Effector memory CD8-positive, alpha-beta T cell (primary cell): ENCODE results near the gene KMT2B.
"Not testable (repeated sequence)": the region's sequence is repeated elsewhere in the genome, so short reads cannot be mapped to it uniquely, and the experiment has no call there.

Source experiments
- ATAC-seq: fragments of 150-1000 bp; cut with Tn5 transposase; replicated peaks from 2 replicates; pipeline ENCODE4 v1.10.0; 2021; ENCODE audit warnings: mild to moderate bottlenecking, moderate library complexity
- DNase-seq, 3 experiments: peaks; one replicate each; pipeline ENCODE4 v3.0.0; 2021
- H3K27ac Mint-ChIP-seq, 2 donors: one replicate each; pipeline ENCODE4 v1.8.0; 2022; ENCODE audit warnings: mild to moderate bottlenecking in 2 of 2, mixed read lengths in 2 of 2, moderate library complexity in 2 of 2
- H3K27me3 Mint-ChIP-seq, 2 donors: one replicate each; pipeline ENCODE4 v1.8.0; 2022; ENCODE audit warnings: mixed read lengths in 2 of 2
- H3K36me3 Mint-ChIP-seq: one replicate; pipeline ENCODE4 v1.8.0; 2022; ENCODE audit warnings: mild to moderate bottlenecking, moderate library complexity, mixed read lengths; ENCODE audit not compliant: insufficient read depth
- H3K4me1 Mint-ChIP-seq, 2 donors: one replicate each; pipeline ENCODE4 v1.8.0; 2022; ENCODE audit warnings: low read depth in 2 of 2, mixed read lengths in 2 of 2
- H3K4me3 Mint-ChIP-seq, 2 donors: one replicate each; pipeline ENCODE4 v1.8.0; 2022; ENCODE audit warnings: mild to moderate bottlenecking in 2 of 2, mixed read lengths in 2 of 2, moderate library complexity in 2 of 2
- H3K9me3 Mint-ChIP-seq, 2 donors: one replicate each; pipeline ENCODE4 v1.8.0; 2022; ENCODE audit warnings: mixed read lengths in 2 of 2

Gene KMT2B

DNA sequence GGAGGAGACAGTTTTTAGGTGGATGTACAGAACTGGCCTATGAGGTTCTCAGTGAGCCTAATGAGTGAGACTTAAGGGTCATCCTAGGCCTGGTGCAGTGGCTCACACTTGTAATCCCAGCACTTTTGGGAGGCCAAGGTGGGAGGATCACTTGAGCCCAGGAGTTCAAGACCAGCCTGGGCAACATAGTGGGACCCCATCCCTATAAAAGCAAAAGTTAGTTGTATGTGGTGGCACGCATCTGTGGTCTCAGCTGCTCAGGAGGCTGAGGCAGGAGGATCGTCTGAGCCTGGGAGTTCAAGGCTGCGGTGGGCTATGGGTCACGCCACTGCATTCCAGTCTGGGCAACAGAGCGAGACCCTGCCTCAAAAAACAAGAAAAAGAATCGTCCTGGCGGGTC, 6.3 kb downstream of the KMT2B start:
- H3K4me3 Mint-ChIP-seq, H3K27me3 Mint-ChIP-seq, ATAC-seq, DNase-seq, H3K9me3 Mint-ChIP-seq: not testable (repeated sequence)
- H3K27ac Mint-ChIP-seq, result peak overlapping the region in 1 of 2 donors; percentile 68
- peaks cover 76% of the 10 kb centered on the region for H3K36me3 Mint-ChIP-seq
- peaks cover 9 to 14% of the 10 kb centered on the region in 2 donors for H3K4me1 Mint-ChIP-seq

DNA sequence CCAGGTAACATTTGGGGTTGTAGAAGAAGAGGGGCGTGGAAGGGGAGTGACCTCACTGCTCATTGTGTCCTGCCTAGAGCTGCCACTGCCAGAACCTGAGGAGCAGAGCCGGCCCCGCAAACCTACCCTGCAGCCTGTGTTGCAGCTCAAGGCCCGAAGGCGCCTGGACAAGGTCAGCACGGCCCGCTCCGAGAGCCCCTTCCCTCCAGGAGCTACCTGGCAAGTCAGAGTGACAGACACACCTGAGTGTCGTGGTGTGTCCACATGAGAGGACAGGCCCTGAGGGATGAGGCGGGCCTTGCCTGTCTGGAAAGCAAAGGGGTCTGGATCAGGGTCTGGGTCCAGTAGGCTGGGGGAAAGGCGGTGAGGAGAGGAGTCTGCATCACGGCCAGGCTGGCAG, 6.8 kb downstream of the KMT2B start:
- ATAC-seq (no peak), DNase-seq (no peak)
- H3K4me3 Mint-ChIP-seq, result no peak overlapping the region
- H3K27ac Mint-ChIP-seq, result peak overlapping the region in 1 of 2 donors; percentile 68
- no peaks in the 10 kb centered on the region for H3K9me3 Mint-ChIP-seq
- H3K4me1 Mint-ChIP-seq, result peaks cover 5 to 10% of the 10 kb centered on the region in 2 donors
- no peaks in the 10 kb centered on the region for H3K27me3 Mint-ChIP-seq
- peaks cover 80% of the 10 kb centered on the region for H3K36me3 Mint-ChIP-seq

DNA sequence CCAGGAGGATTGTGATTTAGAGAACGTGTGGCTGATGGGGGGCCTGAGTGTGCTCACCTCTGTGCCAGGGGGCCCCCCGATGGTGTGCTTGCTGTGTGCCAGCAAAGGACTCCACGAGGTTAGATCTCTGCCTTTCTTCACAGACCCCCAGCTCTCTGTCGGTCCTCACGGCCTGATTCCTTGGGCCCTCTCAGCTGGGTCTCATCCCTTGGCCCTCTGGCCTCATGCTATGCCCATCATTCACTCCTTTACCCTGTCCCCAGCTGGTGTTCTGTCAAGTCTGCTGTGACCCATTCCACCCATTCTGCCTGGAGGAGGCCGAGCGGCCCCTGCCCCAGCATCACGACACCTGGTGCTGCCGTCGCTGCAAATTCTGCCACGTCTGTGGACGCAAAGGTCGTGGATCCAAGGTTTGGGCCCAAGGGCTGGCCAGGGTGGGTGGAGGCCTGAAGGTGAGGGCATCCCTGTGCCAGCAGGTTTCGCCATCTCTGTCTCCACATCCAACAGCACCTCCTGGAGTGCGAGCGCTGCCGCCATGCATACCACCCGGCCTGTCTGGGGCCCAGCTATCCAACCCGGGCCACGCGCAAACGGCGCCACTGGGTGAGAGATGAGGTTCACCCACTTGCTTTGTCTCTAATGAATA, 7.5 kb downstream of the KMT2B start:
- DNase-seq (no peak), ATAC-seq (no peak)
- Mint-ChIP-seq H3K36me3 (peaks cover 84% of the 10 kb centered on the region), H3K9me3 (no peaks in the 10 kb centered on the region), H3K27ac (no peak overlapping the region), H3K4me1 (peaks cover 2 to 14% of the 10 kb centered on the region in 2 donors), H3K27me3 (no peaks in the 10 kb centered on the region), H3K4me3 (no peak overlapping the region)

DNA sequence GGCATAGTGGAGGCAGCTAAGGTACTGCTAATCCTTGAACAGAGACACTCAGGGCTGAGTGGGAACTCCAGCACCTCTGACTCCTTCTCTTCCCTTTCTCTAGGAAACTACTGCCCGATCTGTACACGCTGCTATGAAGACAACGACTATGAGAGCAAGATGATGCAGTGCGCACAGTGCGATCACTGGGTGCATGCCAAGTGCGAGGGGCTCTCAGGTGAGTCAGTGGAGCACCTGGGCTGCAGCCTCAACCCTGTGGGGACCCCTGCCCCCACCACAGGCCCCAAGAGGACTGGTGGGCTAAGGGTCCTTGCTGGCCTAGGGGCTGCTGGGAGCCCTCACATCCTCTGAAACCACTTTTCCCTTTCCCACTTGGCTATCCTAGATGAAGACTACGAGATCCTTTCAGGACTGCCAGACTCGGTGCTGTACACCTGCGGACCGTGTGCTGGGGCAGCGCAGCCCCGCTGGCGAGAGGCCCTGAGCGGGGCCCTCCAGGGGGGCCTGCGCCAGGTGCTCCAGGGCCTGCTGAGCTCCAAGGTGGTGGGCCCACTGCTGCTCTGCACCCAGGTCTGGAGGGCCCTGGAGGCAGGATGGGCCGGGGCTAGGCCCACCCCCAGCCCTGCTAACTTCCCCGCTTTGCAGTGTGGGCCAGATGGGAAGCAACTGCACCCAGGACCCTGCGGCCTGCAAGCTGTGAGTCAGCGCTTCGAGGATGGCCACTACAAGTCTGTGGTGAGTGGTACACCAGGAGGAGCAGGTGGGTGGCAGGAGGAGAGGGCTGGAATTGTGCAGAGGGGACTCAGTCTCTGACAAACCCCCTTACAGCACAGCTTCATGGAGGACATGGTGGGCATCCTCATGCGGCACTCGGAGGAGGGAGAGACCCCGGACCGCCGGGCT, 9.5 kb downstream of the KMT2B start:
- DNase-seq (no peak), ATAC-seq (no peak)
- Mint-ChIP-seq H3K9me3 (no peaks in the 10 kb centered on the region), H3K4me3 (no peak overlapping the region), H3K27ac (peak overlapping the region in 1 of 2 donors; percentile 80), H3K4me1 (peaks cover 5 to 10% of the 10 kb centered on the region in 2 donors), H3K36me3 (peaks cover 82% of the 10 kb centered on the region), H3K27me3 (no peaks in the 10 kb centered on the region)

DNA sequence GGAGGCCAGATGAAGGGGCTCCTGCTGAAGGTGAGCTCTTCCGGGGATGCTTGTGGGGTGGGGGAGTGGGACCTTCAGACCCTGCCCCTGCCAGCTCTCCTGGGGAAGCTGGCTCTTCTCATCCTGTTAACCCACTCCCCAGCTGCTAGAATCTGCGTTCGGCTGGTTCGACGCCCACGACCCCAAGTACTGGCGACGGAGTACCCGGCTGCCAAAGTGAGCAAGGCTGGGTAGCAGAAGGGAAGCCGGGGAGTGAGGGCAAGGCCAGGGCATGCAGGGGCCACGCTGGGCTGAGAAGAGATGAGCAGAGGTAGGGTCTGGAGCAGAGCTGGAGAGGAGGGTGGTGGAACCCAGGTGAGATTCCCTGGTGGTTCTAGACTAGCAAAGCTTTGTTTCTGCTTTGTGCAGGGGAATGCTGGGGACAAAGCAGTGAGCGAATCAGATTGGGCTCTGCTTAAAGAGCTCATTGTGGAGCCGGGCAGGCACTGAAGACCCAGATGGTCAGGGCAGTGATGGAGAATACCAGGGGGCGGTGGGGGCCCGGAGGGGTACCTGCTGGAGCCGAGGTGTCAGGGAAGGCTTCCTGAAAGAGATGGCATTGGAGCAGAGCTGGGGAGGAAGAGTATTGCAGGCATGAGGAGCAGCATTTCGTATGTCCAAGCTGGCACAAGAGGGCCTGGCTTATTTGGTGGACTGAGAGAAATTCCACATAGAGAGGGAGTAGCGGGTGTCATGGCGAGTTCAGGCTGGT, 10.3 kb downstream of the KMT2B start:
- ATAC-seq (no peak), DNase-seq (no peak)
- Mint-ChIP-seq H3K27me3 (no peaks in the 10 kb centered on the region), H3K4me1 (peaks cover 5 to 10% of the 10 kb centered on the region in 2 donors), H3K27ac (peak overlapping the region in 1 of 2 donors; percentile 80), H3K36me3 (peaks cover 80% of the 10 kb centered on the region), H3K4me3 (no peak overlapping the region), H3K9me3 (no peaks in the 10 kb centered on the region)

DNA sequence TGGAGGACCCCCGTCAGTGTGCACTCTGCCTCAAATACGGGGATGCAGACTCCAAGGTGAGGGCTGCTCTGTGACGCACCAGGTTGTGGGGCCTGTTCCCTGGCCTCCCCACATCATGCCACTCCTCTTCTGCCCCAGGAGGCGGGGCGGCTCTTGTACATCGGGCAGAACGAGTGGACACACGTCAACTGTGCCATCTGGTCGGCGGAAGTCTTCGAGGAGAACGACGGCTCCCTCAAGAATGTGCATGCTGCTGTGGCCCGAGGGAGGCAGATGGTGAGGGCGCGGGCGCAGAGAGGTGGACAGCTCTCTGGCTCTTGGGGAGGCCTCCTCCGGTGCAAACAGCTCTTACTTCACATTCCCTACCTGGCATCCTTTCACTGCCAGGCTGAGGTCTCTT, 11.2 kb downstream of the KMT2B start:
- H3K9me3 Mint-ChIP-seq, result no peaks in the 10 kb centered on the region
- H3K4me3 Mint-ChIP-seq, result no peak overlapping the region
- H3K4me1 Mint-ChIP-seq, result peaks cover 8 to 13% of the 10 kb centered on the region in 2 donors
- H3K36me3 Mint-ChIP-seq, result peaks cover 79% of the 10 kb centered on the region
- no peaks in the 10 kb centered on the region for H3K27me3 Mint-ChIP-seq
- DNase-seq, result no peak
- no peak for ATAC-seq
- no peak overlapping the region for H3K27ac Mint-ChIP-seq

DNA sequence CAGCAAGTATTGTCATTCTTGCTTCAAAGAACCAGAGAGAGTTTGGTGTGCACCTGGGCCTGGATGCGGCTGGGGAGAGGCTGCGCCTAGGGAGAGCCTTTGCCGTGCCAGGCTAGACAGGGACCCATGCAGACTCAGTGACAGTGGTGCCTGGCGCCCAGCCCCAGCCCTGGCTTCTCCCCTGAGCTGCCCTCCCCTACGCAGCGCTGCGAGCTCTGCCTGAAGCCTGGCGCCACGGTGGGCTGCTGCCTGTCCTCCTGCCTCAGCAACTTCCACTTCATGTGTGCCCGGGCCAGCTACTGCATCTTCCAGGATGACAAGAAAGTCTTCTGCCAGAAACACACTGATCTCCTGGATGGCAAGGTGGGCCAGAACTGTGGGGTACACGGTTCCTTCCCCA, 12.0 kb downstream of the KMT2B start:
- H3K4me3 Mint-ChIP-seq, result no peak overlapping the region
- H3K4me1 Mint-ChIP-seq, result peaks cover 13 to 16% of the 10 kb centered on the region in 2 donors
- H3K9me3 Mint-ChIP-seq, result no peaks in the 10 kb centered on the region
- no peak for DNase-seq
- peaks cover 78% of the 10 kb centered on the region for H3K36me3 Mint-ChIP-seq
- H3K27me3 Mint-ChIP-seq, result no peaks in the 10 kb centered on the region
- ATAC-seq, result no peak
- H3K27ac Mint-ChIP-seq, result no peak overlapping the region

DNA sequence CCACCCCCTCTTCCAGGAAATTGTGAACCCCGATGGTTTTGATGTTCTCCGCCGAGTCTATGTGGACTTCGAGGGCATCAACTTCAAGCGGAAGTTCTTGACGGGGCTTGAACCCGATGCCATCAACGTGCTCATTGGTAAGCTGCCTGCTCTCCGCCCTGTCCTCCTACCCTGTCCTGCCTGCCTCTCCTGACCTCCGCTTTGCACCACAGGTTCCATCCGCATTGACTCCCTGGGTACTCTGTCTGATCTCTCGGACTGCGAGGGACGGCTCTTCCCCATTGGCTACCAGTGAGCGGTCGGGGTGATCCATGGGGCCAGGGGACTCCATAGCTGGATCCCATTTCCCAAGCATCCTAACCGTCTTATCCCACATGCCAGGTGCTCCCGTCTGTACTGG, 12.5 kb downstream of the KMT2B start:
- DNase-seq (no peak), ATAC-seq (no peak)
- Mint-ChIP-seq H3K36me3 (peaks cover 78% of the 10 kb centered on the region), H3K4me1 (peaks cover 13 to 16% of the 10 kb centered on the region in 2 donors), H3K9me3 (no peaks in the 10 kb centered on the region), H3K27ac (peak overlapping the region in 1 of 2 donors; percentile 23), H3K4me3 (no peak overlapping the region), H3K27me3 (no peaks in the 10 kb centered on the region)

DNA sequence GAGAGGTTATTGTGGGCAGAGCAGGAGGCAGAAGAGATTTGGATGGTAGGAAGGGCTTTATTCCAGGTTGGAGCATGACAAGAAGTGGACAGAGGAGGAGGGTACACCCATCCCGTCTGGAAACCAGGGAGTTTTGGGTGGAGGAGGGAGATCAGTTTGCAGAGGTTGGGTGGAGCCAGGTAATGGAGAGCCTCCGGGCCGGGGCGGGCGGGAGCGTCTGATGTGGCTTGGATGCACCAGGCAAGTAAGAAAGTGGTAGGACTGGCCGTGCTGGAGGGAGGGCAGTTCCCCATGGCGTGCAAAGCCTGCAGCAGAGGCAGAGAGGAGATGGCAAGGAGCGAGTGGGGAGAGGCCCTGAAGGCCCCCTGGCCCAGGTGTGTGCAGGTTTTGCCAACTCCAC, 13.6 kb downstream of the KMT2B start:
- no peaks in the 10 kb centered on the region for H3K9me3 Mint-ChIP-seq
- peak overlapping the region; percentile 23 to 26 for H3K27ac Mint-ChIP-seq
- DNase-seq (no peak), ATAC-seq (no peak)
- H3K4me1 Mint-ChIP-seq, result peaks cover 15 to 16% of the 10 kb centered on the region in 2 donors
- no peak overlapping the region for H3K4me3 Mint-ChIP-seq
- peaks cover 77% of the 10 kb centered on the region for H3K36me3 Mint-ChIP-seq
- no peaks in the 10 kb centered on the region for H3K27me3 Mint-ChIP-seq

DNA sequence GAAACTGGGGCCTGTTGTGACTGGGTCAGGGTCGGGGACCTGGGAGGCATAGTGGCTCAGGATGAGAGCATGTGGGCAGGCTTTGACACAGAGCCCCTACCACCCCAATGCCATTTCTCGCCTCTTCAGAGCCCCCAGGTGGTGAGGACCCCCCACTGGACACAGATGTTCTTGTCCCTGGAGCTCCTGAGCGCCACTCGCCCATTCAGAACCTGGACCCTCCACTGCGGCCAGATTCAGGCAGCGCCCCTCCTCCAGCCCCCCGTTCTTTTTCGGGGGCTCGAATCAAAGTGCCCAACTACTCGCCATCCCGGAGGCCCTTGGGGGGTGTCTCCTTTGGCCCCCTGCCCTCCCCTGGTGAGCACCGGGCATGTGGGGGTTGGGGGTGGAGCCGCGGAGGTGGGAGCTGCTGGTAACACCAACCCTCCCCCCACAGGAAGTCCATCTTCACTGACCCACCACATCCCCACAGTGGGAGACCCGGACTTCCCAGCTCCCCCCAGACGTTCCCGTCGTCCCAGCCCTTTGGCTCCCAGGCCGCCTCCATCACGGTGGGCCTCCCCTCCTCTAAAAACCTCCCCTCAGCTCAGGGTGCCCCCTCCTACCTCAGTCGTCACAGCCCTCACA, 14.1 kb downstream of the KMT2B start:
- no peak overlapping the region for H3K4me3 Mint-ChIP-seq
- no peak for ATAC-seq
- H3K36me3 Mint-ChIP-seq, result peaks cover 74% of the 10 kb centered on the region

DNA sequence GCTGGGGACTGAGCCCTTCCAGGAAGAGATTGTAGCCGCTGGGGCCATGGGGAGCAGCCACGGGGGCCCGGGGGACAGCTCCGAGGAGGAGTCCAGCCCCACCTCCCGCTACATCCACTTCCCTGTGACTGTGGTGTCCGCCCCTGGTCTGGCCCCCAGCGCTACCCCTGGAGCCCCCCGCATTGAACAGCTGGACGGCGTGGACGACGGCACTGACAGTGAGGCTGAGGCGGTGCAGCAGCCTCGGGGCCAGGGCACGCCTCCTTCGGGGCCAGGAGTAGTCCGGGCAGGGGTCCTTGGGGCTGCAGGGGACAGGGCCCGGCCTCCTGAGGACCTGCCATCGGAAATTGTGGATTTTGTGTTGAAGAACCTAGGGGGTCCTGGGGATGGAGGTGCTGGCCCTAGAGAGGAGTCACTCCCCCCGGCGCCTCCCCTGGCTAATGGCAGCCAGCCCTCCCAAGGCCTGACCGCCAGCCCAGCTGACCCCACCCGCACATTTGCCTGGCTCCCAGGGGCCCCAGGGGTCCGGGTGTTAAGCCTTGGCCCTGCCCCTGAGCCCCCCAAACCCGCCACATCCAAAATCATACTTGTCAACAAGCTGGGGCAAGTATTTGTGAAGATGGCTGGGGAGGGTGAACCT, 14.9 kb downstream of the KMT2B start:
- Mint-ChIP-seq H3K27me3 (no peaks in the 10 kb centered on the region), H3K36me3 (peaks cover 73% of the 10 kb centered on the region), H3K9me3 (no peaks in the 10 kb centered on the region), H3K27ac (no peak overlapping the region), H3K4me3 (no peak overlapping the region), H3K4me1 (peaks cover 16 to 18% of the 10 kb centered on the region in 2 donors)
- ATAC-seq (no peak), DNase-seq (no peak)

More for the DNA sequence above, 14.1 kb downstream of the KMT2B start:
- peak overlapping the region in 1 of 2 donors; percentile 23 for H3K27ac Mint-ChIP-seq
- H3K9me3 Mint-ChIP-seq, result no peaks in the 10 kb centered on the region
- H3K4me1 Mint-ChIP-seq, result peaks cover 16% of the 10 kb centered on the region in 2 donors
- no peak for DNase-seq
- no peaks in the 10 kb centered on the region for H3K27me3 Mint-ChIP-seq

DNA sequence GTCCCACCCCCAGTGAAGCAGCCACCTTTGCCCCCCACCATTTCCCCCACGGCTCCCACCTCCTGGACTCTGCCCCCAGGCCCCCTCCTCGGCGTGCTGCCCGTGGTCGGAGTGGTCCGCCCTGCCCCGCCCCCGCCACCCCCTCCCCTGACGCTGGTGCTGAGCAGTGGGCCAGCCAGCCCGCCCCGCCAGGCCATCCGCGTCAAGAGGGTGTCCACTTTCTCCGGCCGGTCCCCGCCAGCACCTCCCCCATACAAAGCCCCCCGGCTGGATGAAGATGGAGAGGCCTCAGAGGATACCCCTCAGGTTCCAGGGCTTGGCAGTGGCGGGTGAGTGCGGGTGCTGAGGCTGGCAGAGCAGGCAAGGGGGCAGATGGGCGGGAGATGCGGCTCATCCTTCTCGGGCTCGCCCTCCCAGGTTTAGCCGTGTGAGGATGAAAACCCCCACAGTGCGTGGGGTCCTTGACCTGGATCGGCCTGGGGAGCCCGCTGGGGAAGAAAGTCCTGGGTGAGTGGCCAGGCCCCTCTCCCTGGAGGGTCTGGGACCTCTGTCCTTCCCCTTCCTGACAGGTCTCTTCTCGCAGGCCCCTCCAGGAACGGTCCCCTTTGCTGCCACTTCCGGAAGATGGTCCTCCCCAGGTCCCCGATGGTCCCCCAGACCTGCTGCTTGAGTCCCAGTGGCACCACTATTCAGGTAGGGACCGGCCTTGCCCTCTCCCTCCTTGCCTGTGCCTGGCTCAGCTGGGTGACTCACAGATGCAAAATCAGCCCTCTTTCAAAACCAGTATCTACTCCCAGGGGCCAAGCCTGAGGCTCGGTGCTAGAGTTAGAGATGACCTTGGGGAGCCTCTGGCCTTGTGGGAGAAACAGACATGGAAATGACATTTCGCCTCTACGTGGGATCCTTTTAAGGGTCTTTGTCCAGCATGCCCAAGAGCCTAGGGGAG, 15.7 kb downstream of the KMT2B start:
- Mint-ChIP-seq H3K27me3 (no peaks in the 10 kb centered on the region), H3K9me3 (no peaks in the 10 kb centered on the region), H3K4me1 (peaks cover 16 to 18% of the 10 kb centered on the region in 2 donors), H3K36me3 (peaks cover 72% of the 10 kb centered on the region), H3K27ac (peak overlapping the region; percentile 45 to 73), H3K4me3 (no peak overlapping the region)
- ATAC-seq, result no peak
- no peak for DNase-seq
